GM23338 (cell line): ENCODE results near the gene CCDC93. TPM values are rescaled to one million over a fixed set of nuclear protein-coding genes. Genes with fewer than 3 reads are reported as not detected.

Source experiments
- ATAC-seq: fragments of 200-7000 bp; cut with Tn5 transposase; 3 replicates; pipeline ENCODE4 v1.9.1; 2020
- DNase-seq: peaks from one replicate; pipeline ENCODE4 v3.0.0-alpha.2; 2015; ENCODE audit warnings: low spot score
- H2AFZ ChIP-seq: fragments of 200-600 bp; sonication (generic); 2 replicates; pipeline ENCODE4 v1.8.0; 2016; ENCODE audit warnings: antibody characterized with exemption, mild to moderate bottlenecking, moderate library complexity
- H3F3A ChIP-seq: fragments of 200-600 bp; sonication (generic); replicated peaks from 2 replicates; pipeline ENCODE4 v1.8.0; 2017; ENCODE audit warnings: antibody characterized with exemption, mixed run types, low read depth
- H3K27ac ChIP-seq: fragments of 200-600 bp; sonication (generic); 2 replicates; pipeline ENCODE4 v1.6.1; 2016; ENCODE audit warnings: low read depth
- H3K27me3 ChIP-seq: fragments of 200-600 bp; sonication (generic); 2 replicates; pipeline ENCODE4 v1.8.0; 2016; ENCODE audit warnings: mild to moderate bottlenecking, mixed run types, moderate library complexity; ENCODE audit not compliant: insufficient read depth
- H3K36me3 ChIP-seq: fragments of 200-600 bp; sonication (generic); 2 replicates; pipeline ENCODE4 v1.8.0; 2016; ENCODE audit warnings: mild to moderate bottlenecking; ENCODE audit not compliant: insufficient read depth
- H3K4me1 ChIP-seq: fragments of 200-600 bp; sonication (generic); 2 replicates; pipeline ENCODE4 v1.8.0; 2016; ENCODE audit warnings: mild to moderate bottlenecking, moderate library complexity; ENCODE audit not compliant: insufficient read depth
- H3K4me2 ChIP-seq: fragments of 200-600 bp; sonication (generic); 2 replicates; pipeline ENCODE4 v1.7.1; 2017; ENCODE audit warnings: mixed run types
- H3K4me3 ChIP-seq: fragments of 200-600 bp; sonication (generic); 2 replicates; pipeline ENCODE4 v1.6.1; 2016; ENCODE audit warnings: mixed run types
- H3K79me2 ChIP-seq: fragments of 200-600 bp; sonication (generic); replicated peaks from 2 replicates; pipeline ENCODE4 v1.8.0; 2017; ENCODE audit warnings: mild to moderate bottlenecking; ENCODE audit not compliant: insufficient read depth
- H3K9me2 ChIP-seq: fragments of 200-600 bp; sonication (generic); 2 replicates; pipeline ENCODE4 v1.8.0; 2017; ENCODE audit not compliant: insufficient read depth
- H4K20me1 ChIP-seq: fragments of 200-600 bp; sonication (generic); replicated peaks from 2 replicates; pipeline ENCODE4 v1.8.0; 2017; ENCODE audit warnings: mild to moderate bottlenecking; ENCODE audit not compliant: insufficient read depth
- H3K27ac Mint-ChIP-seq: 2 replicates; pipeline ENCODE4 v1.8.0; 2020; ENCODE audit warnings: inconsistent platforms, mild to moderate bottlenecking, moderate library complexity, mixed read lengths
- H3K27me3 Mint-ChIP-seq: 3 replicates; pipeline ENCODE4 v1.8.0; 2022; ENCODE audit warnings: low read depth, mild to moderate bottlenecking, moderate library complexity, mixed read lengths, inconsistent platforms; ENCODE audit not compliant: insufficient read depth, poor library complexity
- H3K36me3 Mint-ChIP-seq: 3 replicates; pipeline ENCODE4 v1.8.0; 2021; ENCODE audit warnings: low read depth, mild to moderate bottlenecking, inconsistent platforms, moderate library complexity, mixed read lengths
- H3K4me1 Mint-ChIP-seq: 3 replicates; pipeline ENCODE4 v1.8.0; 2020; ENCODE audit warnings: mild to moderate bottlenecking, inconsistent platforms, mixed read lengths
- H3K4me3 Mint-ChIP-seq: 3 replicates; pipeline ENCODE4 v1.8.0; 2021; ENCODE audit warnings: moderate library complexity, mild to moderate bottlenecking, inconsistent platforms, mixed read lengths
- H3K9me3 Mint-ChIP-seq: 3 replicates; pipeline ENCODE4 v1.8.0; 2020; ENCODE audit warnings: moderate library complexity, mild to moderate bottlenecking, inconsistent platforms, mixed read lengths
- CREB1 ChIP-seq: fragments of 250-450 bp; sonication (Bioruptor Pico); IDR thresholded peaks from 2 replicates; pipeline ENCODE4 v1.5.0; 2020; ENCODE audit warnings: low read depth, mild to moderate bottlenecking, moderate library complexity
- CTCF ChIP-seq, 2 experiments: fragments of 200-600 bp in 1 of 2; sonication (generic) in 1 of 2; conservative IDR thresholded peaks; 2 replicates each; pipeline versions ENCODE4 v1.5.1 to v1.6.1; 2016 to 2017; ENCODE audit warnings: antibody characterized with exemption in 2 of 2, low read depth in 2 of 2, mild to moderate bottlenecking in 2 of 2, moderate library complexity in 1 of 2
- ETS1 ChIP-seq: IDR thresholded peaks from 2 replicates; pipeline ENCODE4 v1.6.1; 2016; ENCODE audit warnings: antibody characterized with exemption
- NANOG ChIP-seq: IDR thresholded peaks from 2 replicates; pipeline ENCODE4 v1.6.1; 2016; ENCODE audit warnings: antibody characterized with exemption, borderline replicate concordance
- ZNF462 ChIP-seq: fragments of 250-450 bp; sonication (Bioruptor Pico); IDR thresholded peaks from 2 replicates; pipeline ENCODE4 v1.5.0; 2020; ENCODE audit warnings: mild to moderate bottlenecking, moderate library complexity
- polyA plus RNA-seq: library from polyadenylated mRNA; unstranded; fragments of >200 nt; fragmentation: Nextera tagmentation; extraction: Ambion mirVana; gene quantifications from 2 replicates; pipeline ENCODE4 v1.2.1, GENCODE V29; 2016
- total RNA-seq: library from RNA; depleted of rRNA; stranded (reverse); fragments of >200 nt; shearing (Covaris generic); gene quantifications from 2 replicates; pipeline ENCODE4 v1.2.3, GENCODE V29; 2014

CCDC93 gene
- total and polyA plus RNA-seq, 2 experiments from 2014 or later, result 13.1 to 16.8 TPM

- TF ChIP-seq ZNF462 (CRISPR knock-in tag), result no peak
Observed at GRCh38 chr2:117944816-117945215, 69.1 kb downstream of the CCDC93 start (continued).

GRCh38 chr2:117943013-117943672 is 70.7 kb downstream of the CCDC93 start:
- Histone ChIP-seq H3K9me2 (no peaks in the 10 kb centered on the region), H3K4me3 (no peak overlapping the region), H3K4me2 (no peak overlapping the region), H3K27me3 (no peaks in the 10 kb centered on the region), H3K79me2 (no peaks in the 10 kb centered on the region), H2AFZ (no peak overlapping the region), H3K27ac (no peak overlapping the region), H3K4me1 (no peaks in the 10 kb centered on the region), H3K36me3 (peaks cover 27% of the 10 kb centered on the region), H3F3A (no peaks in the 10 kb centered on the region), H4K20me1 (no peaks in the 10 kb centered on the region; the same call in 1 of the 2 replicates)
- Mint-ChIP-seq H3K27me3 (peaks cover 3% of the 10 kb centered on the region), H3K4me1 (peaks cover 5% of the 10 kb centered on the region; the same call in 2 of the 3 replicates), H3K9me3 (no peaks in the 10 kb centered on the region), H3K36me3 (peaks cover 44% of the 10 kb centered on the region), H3K4me3 (no peak overlapping the region), H3K27ac (no peak overlapping the region)
- DNase-seq (no peak), ATAC-seq (no peak)
- TF ChIP-seq CREB1 (CRISPR knock-in tag) (no peak), NANOG (no peak), ETS1 (no peak), ZNF462 (CRISPR knock-in tag) (no peak), CTCF (conservative IDR thresholded peaks at IDR 0.05; ENCODE audit: low read depth in 2 of 2) (no peak)
